ENCODE data around the gene TNFRSF6B. TPM values are rescaled to one million over a fixed set of nuclear protein-coding genes. Genes with fewer than 3 reads are reported as not detected.

Gene TNFRSF6B
- total RNA-seq, 1 donor from 2014 or later, result 0.99 TPM

DNA sequence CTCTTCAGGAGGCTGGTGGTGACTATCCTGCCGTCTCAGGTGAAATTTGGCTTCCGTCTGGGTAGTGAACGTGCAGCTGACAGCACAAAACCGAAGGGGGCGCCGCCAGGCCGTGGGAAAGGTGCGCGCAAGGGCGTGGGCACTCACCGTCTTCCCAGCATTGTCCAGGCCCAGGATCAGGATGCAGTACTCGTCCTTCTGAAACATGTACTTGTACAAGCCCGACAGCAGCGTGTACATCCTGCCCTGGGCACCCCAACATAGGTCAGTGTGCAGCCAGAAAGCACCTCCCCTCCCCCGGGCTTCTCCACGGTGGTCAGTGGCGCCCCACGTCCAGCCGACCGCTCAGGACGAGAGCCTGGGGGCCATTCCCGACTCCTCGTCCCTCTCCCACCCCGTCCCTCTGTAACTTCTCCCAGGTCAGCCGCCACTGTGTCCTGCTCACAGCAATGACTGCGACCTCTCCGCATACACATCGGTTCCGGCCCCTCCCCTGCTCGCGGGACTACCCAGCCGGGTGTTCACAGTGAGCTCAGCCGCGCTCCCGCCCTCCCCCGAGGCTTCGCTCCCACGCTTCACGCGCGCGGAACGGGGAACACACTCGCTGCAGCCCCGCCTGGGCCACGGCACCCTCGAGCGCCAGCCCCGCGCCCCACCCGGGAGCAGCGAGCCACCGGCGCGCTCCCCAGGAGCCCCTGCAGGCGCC lies 10.6 kb downstream of the TNFRSF6B start:
- peaks cover 36% of the 10 kb centered on the region for H3K4me1 Mint-ChIP-seq (ENCODE audit: low read depth)
- TF ChIP-seq, protein P1, sequence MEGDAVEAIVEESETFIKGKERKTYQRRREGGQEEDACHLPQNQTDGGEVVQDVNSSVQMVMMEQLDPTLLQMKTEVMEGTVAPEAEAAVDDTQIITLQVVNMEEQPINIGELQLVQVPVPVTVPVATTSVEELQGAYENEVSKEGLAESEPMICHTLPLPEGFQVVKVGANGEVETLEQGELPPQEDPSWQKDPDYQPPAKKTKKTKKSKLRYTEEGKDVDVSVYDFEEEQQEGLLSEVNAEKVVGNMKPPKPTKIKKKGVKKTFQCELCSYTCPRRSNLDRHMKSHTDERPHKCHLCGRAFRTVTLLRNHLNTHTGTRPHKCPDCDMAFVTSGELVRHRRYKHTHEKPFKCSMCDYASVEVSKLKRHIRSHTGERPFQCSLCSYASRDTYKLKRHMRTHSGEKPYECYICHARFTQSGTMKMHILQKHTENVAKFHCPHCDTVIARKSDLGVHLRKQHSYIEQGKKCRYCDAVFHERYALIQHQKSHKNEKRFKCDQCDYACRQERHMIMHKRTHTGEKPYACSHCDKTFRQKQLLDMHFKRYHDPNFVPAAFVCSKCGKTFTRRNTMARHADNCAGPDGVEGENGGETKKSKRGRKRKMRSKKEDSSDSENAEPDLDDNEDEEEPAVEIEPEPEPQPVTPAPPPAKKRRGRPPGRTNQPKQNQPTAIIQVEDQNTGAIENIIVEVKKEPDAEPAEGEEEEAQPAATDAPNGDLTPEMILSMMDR (IDR thresholded peaks at IDR 0.05), result peak; percentile 58
- peaks cover under 1% of the 10 kb centered on the region for H3K9me3 Mint-ChIP-seq (ENCODE audit: low read depth)
- peak overlapping the region; percentile 82 for H3K27ac Mint-ChIP-seq (ENCODE audit: unreplicated experiment)
- no peaks in the 10 kb centered on the region for H3K27me3 Mint-ChIP-seq (ENCODE audit: low read depth)
- H3K4me3 Mint-ChIP-seq (ENCODE audit: unreplicated experiment), result peak overlapping the region; percentile 86
- peaks cover 19% of the 10 kb centered on the region for H3K36me3 Mint-ChIP-seq (ENCODE audit: low read depth)
- peak; percentile 92 for DNase-seq (ENCODE audit: low spot score)

DNA sequence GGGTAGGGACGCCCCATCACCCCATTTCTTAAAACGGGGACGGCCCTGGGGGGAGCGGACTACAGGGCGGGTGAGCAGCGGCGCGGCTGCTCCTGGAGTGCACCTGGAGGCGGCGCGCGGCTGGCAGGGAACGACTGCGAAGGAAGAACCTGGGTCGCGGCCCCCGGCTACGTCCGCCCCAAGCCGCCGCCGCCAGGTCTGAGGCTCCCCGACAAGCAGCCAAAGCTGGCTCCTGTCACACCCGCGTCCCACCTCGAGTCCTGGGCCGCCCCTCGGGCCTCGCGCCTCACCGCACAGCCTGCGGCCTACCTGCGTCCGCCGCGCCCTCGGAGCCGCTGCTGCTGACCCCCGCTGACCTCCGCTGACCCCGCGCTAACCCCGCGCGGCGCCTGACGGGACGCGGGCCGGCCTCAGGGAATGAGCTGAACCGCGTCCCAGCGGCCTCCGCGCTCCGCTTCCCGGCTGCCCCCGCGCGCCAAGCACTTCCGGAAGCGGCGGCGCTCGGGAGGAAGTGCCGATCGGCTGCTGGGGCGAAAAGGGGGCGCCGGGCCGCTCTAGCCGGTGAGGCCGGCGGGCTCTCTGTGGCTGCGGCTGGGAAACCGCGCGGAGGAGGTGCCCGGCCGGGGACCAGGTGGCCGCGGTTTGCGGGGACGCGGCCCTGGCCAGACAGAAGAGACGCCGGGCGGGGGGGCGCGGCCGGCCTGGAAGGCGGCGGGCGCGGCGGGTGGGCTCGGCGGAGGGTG lies 11.3 kb downstream of the TNFRSF6B start, which contains the start of the genes ARFRP1 and ZGPAT:
TSS of gene ARFRP1 (minus strand) at position 419 of the 743 bp plus-strand sequence. CDS start 885 bp downstream, outside the sequence.
TSS of gene ZGPAT (plus strand) at position 482 of the 743 bp plus-strand sequence. CDS start 542 bp downstream, outside the sequence.
- Mint-ChIP-seq H3K9me3 (ENCODE audit: low read depth) (peaks cover 5% of the 10 kb centered on the region), H3K36me3 (ENCODE audit: low read depth) (peaks cover 26% of the 10 kb centered on the region), H3K27ac (ENCODE audit: unreplicated experiment) (peak within 1 kb of the TSS; percentile 82), H3K4me1 (ENCODE audit: low read depth) (peaks cover 36% of the 10 kb centered on the region), H3K4me3 (ENCODE audit: unreplicated experiment) (peak within 1 kb of the TSS; percentile 86), H3K27me3 (ENCODE audit: low read depth) (no peaks in the 10 kb centered on the region)
- TF ChIP-seq, protein P1 (IDR thresholded peaks at IDR 0.05), result no peak
- peak; percentile 91 for DNase-seq (ENCODE audit: low spot score)

DNA sequence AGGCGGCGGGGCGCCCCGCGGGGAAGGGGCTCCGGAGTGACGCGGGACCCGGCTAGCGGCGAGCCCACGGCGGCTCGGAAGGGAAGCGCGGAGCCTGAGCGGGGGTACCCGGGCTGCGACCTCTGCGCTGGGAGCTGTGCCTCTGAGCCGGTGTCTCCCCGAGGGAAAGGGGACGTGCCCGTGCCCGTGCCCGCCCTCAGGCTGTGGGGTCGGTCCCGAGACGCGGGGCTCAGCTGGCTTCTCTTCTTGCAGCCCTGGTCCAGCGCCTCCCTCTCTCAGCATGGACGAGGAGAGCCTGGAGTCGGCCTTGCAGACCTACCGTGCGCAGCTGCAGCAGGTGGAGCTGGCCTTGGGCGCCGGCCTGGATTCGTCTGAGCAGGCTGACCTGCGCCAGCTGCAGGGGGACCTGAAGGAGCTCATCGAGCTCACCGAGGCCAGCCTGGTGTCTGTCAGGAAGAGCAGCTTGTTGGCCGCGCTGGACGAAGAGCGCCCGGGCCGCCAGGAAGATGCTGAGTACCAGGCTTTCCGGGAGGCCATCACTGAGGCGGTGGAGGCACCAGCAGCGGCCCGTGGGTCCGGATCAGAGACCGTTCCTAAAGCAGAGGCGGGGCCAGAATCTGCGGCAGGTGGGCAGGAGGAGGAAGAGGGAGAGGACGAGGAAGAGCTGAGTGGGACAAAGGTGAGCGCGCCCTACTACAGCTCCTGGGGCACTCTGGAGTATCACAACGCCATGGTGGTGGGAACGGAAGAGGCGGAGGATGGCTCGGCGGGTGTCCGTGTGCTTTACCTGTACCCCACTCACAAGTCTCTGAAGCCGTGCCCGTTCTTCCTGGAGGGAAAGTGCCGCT lies 12.1 kb downstream of the TNFRSF6B start:
- Mint-ChIP-seq H3K9me3 (ENCODE audit: low read depth) (peaks cover 5% of the 10 kb centered on the region), H3K36me3 (ENCODE audit: low read depth) (peaks cover 28% of the 10 kb centered on the region), H3K4me3 (ENCODE audit: unreplicated experiment) (peak overlapping the region; percentile 86), H3K27ac (ENCODE audit: unreplicated experiment) (peak overlapping the region; percentile 80), H3K4me1 (ENCODE audit: low read depth) (peaks cover 36% of the 10 kb centered on the region), H3K27me3 (ENCODE audit: low read depth) (no peaks in the 10 kb centered on the region)
- TF ChIP-seq, protein P1 (IDR thresholded peaks at IDR 0.05), result no peak
- DNase-seq (ENCODE audit: low spot score), result peak; percentile 91

DNA sequence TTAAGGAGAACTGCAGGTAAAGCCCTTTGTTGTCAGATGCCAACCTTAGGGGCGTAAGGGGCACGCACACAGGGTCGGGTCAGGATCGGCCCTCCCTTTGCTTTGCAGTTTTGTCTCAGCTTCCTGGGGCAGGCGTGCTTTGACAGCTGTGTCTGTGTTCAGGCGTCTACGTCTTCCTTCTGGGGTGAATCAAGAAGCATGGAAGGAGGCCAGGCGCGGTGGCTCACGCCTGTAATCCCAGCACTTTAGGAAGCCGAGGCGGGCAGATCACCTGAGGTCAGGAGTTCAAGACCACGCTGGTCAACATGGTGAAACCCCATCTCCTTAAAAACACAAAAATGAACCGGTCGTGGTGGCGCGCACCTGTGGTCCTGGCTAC lies 12.7 kb downstream of the TNFRSF6B start:
- H3K9me3 Mint-ChIP-seq (ENCODE audit: low read depth), result peaks cover 5% of the 10 kb centered on the region

More for the DNA sequence above, 12.7 kb downstream of the TNFRSF6B start:
- TF ChIP-seq, protein P1 (IDR thresholded peaks at IDR 0.05), result no peak
- peak overlapping the region; percentile 86 for H3K4me3 Mint-ChIP-seq (ENCODE audit: unreplicated experiment)
- DNase-seq (ENCODE audit: low spot score), result no peak
- H3K4me1 Mint-ChIP-seq (ENCODE audit: low read depth), result peaks cover 36% of the 10 kb centered on the region
- H3K27ac Mint-ChIP-seq (ENCODE audit: unreplicated experiment), result no peak overlapping the region
- H3K27me3 Mint-ChIP-seq (ENCODE audit: low read depth), result no peaks in the 10 kb centered on the region
- H3K36me3 Mint-ChIP-seq (ENCODE audit: low read depth), result peaks cover 31% of the 10 kb centered on the region

Data from chondrocyte (in vitro differentiated cells).